HEK293T (cell line): ENCODE data around the gene AADAC.

Experiments
- ARNT ChIP-seq: fragments of 450-650 bp; IDR thresholded peaks from 2 replicates; pipeline ENCODE4 v1.6.1; 2017; ENCODE audit warnings: mild to moderate bottlenecking
- BHLHE40 ChIP-seq: fragments of 450-650 bp; IDR thresholded peaks from 2 replicates; pipeline ENCODE4 v1.6.1; 2016; ENCODE audit warnings: mild to moderate bottlenecking, moderate library complexity, borderline replicate concordance
- CTBP1 ChIP-seq: fragments of 450-650 bp; IDR thresholded peaks from 2 replicates; pipeline ENCODE4 v1.6.1; 2016; ENCODE audit warnings: borderline replicate concordance
- ELF4 ChIP-seq: fragments of 450-650 bp; IDR thresholded peaks from 2 replicates; pipeline ENCODE4 v1.6.1; 2017; ENCODE audit warnings: antibody characterized with exemption
- FOXK2 ChIP-seq: fragments of 450-650 bp; IDR thresholded peaks from 2 replicates; pipeline ENCODE4 v1.6.1; 2016; ENCODE audit warnings: mild to moderate bottlenecking
- FOXM1 ChIP-seq: fragments of 450-650 bp; IDR thresholded peaks from 2 replicates; pipeline ENCODE4 v1.6.1; 2017; ENCODE audit warnings: mild to moderate bottlenecking, borderline replicate concordance
- L3MBTL2 ChIP-seq: fragments of 450-650 bp; conservative IDR thresholded peaks from 2 replicates; pipeline ENCODE4 v1.6.1; 2016; ENCODE audit warnings: mild to moderate bottlenecking
- LEF1 ChIP-seq: fragments of 450-650 bp; IDR thresholded peaks from 2 replicates; pipeline ENCODE4 v1.6.1; 2017; ENCODE audit warnings: mild to moderate bottlenecking, borderline replicate concordance
- NFRKB ChIP-seq: fragments of 450-650 bp; IDR thresholded peaks from 2 replicates; pipeline ENCODE4 v1.6.1; 2016; ENCODE audit warnings: mild to moderate bottlenecking, moderate library complexity
- SP1 ChIP-seq: fragments of 450-650 bp; IDR thresholded peaks from 2 replicates; pipeline ENCODE4 v1.6.1; 2017
- SUZ12 ChIP-seq: fragments of 450-650 bp; IDR thresholded peaks from 2 replicates; pipeline ENCODE4 v1.6.1; 2016; ENCODE audit warnings: mild to moderate bottlenecking
- TARDBP ChIP-seq: fragments of 450-650 bp; IDR thresholded peaks from 2 replicates; pipeline ENCODE4 v1.6.1; 2016
- ZNF384 ChIP-seq: fragments of 450-650 bp; IDR thresholded peaks from 2 replicates; pipeline ENCODE4 v1.6.1; 2016
- TF ChIP-seq, protein P1 (sequence below): fragments of 450-650 bp; IDR thresholded peaks from 2 replicates; pipeline ENCODE4 v1.6.1; 2016

DNA sequence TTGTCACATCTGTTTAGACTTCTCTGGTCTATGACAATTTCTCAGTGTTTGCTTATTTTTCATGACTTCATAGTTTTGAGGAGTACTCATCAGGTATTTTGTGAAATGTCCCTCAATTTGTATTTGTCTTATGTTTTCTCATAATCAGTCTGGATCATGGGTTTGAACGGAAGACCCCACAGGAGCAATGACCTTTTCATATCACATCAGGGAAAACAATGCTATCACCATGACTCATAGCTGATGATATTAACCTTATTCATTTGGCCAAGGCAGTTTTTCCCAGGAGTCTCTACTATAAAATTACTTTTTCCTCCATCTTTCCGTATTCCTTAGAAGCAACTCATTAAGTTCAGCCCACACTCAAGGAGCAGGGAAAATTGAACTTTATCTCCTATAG is 47.5 kb upstream of the AADAC start:
- no peak for TF ChIP-seq LEF1
- no peak for TF ChIP-seq CTBP1
- TF ChIP-seq, protein P1, sequence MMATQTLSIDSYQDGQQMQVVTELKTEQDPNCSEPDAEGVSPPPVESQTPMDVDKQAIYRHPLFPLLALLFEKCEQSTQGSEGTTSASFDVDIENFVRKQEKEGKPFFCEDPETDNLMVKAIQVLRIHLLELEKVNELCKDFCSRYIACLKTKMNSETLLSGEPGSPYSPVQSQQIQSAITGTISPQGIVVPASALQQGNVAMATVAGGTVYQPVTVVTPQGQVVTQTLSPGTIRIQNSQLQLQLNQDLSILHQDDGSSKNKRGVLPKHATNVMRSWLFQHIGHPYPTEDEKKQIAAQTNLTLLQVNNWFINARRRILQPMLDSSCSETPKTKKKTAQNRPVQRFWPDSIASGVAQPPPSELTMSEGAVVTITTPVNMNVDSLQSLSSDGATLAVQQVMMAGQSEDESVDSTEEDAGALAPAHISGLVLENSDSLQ, result no peak
- no peak for TF ChIP-seq FOXM1
- TF ChIP-seq SP1, result no peak
- TF ChIP-seq ARNT, result no peak
- no peak for TF ChIP-seq L3MBTL2
- TF ChIP-seq TARDBP, result no peak
- TF ChIP-seq ZNF384, result no peak
- no peak for TF ChIP-seq BHLHE40
- TF ChIP-seq ELF4, result no peak
- no peak for TF ChIP-seq NFRKB
- no peak for TF ChIP-seq SUZ12
- TF ChIP-seq FOXK2, result no peak
